DND-41 (cell line): ENCODE results near the gene AUTS2.

ENCODE experiments used
- CTCF ChIP-seq: IDR thresholded peaks from 2 replicates; pipeline ENCODE4 v1.5.1; 2012; ENCODE audit warnings: borderline replicate concordance, low read length, moderate library complexity, mild to moderate bottlenecking; ENCODE audit not compliant: poor library complexity, severe bottlenecking; ENCODE audit errors: extremely low read depth
- EZH2 ChIP-seq: IDR thresholded peaks from 3 replicates; pipeline ENCODE4 v1.6.1; 2012; ENCODE audit warnings: borderline replicate concordance, low read depth, mild to moderate bottlenecking, moderate library complexity, low read length, inconsistent platforms; ENCODE audit not compliant: severe bottlenecking

GRCh38 chr7:70512144-70512543 lies 913.9 kb downstream of the AUTS2 start:
- TF ChIP-seq CTCF, result no peak
- no peak for TF ChIP-seq EZH2
